ENCODE results near the gene SEC22A. TPM values are rescaled to one million over a fixed set of nuclear protein-coding genes. Genes with fewer than 3 reads are reported as not detected.
"Not testable (repeated sequence)": the region's sequence is repeated elsewhere in the genome, so short reads cannot be mapped to it uniquely, and the experiment has no call there.

SEC22A gene
- total and polyA plus RNA-seq, 5 experiments from 2014 or later: 6.7 to 19.8 (median 12.7) TPM

GRCh38 chr3:123194552-123194951 is 7.2 kb upstream of the SEC22A start:
- H3K9me3 Mint-ChIP-seq: peaks cover 0 to 14% (median 9%) of the 10 kb centered on the region in 9 donors
- no peak overlapping the region for H3K27ac Mint-ChIP-seq
- POLR2A ChIA-PET: no interaction called here
- ATAC-seq (peak in 1 of 2 donors; percentile 43), DNase-seq (no peak)
- H3K27me3 Mint-ChIP-seq: peaks cover 0 to 5% (median 2%) of the 10 kb centered on the region in 5 donors
- H3K4me1 Mint-ChIP-seq: no peaks in the 10 kb centered on the region
- no peak overlapping the region for H3K4me3 Mint-ChIP-seq
- H3K36me3 Mint-ChIP-seq: peaks cover 0 to 9% (median 3%) of the 10 kb centered on the region in 3 donors

GRCh38 chr3:123198372-123198771 is 3.4 kb upstream of the SEC22A start:
- no peak for ATAC-seq
- POLR2A ChIA-PET: no interaction called here

GRCh38 chr3:123201223-123201556 is 553 bp upstream of the SEC22A start:
- Mint-ChIP-seq H3K4me3 (peak overlapping the region; percentile 87 to 95 (median 92)), H3K9me3 (peaks cover 0 to 23% (median 11%) of the 10 kb centered on the region in 9 donors), H3K27ac (peak overlapping the region; percentile 97 to 100 (median 99)), H3K27me3 (peaks cover 0 to 5% (median 0%) of the 10 kb centered on the region in 5 donors), H3K4me1 (peaks cover 6 to 30% (median 23%) of the 10 kb centered on the region in 4 donors), H3K36me3 (peaks cover 2 to 9% (median 6%) of the 10 kb centered on the region in 3 donors)
- DNase-seq: no peak
- POLR2A ChIA-PET: interaction anchor here (0.7 to 1.9 kb wide), 7 partner anchors 10 to 817 kb away, joined by 3 to 8 read pairs (median 6); partner anchors contain the start of genes FAM162A, HACD2, HSPBAP1 and PDIA5
- no peak for ATAC-seq

More at GRCh38 chr3:123198372-123198771, 3.4 kb upstream of the SEC22A start:
- Mint-ChIP-seq H3K4me1 (peaks cover 6 to 26% (median 17%) of the 10 kb centered on the region in 4 donors), H3K36me3 (peaks cover 0 to 9% (median 6%) of the 10 kb centered on the region in 3 donors), H3K4me3 (no peak overlapping the region), H3K9me3 (peaks cover 0 to 23% (median 11%) of the 10 kb centered on the region in 9 donors), H3K27me3 (peaks cover 0 to 7% (median 2%) of the 10 kb centered on the region in 5 donors), H3K27ac (no peak overlapping the region)
- DNase-seq: no peak

- DNase-seq (no peak), ATAC-seq (no peak)
- Mint-ChIP-seq H3K4me1 (peaks cover 6 to 32% (median 25%) of the 10 kb centered on the region in 4 donors), H3K9me3 (peaks cover 0 to 23% (median 8%) of the 10 kb centered on the region in 9 donors), H3K36me3 (peaks cover 3 to 9% (median 9%) of the 10 kb centered on the region in 3 donors), H3K27ac (peak overlapping the region; percentile 97 to 100 (median 99)), H3K27me3 (peaks cover 0 to 4% (median 0%) of the 10 kb centered on the region in 5 donors), H3K4me3 (peak overlapping the region; percentile 87 to 95 (median 92))
- POLR2A ChIA-PET: interaction anchor here (1.4 to 1.9 kb wide), 4 partner anchors 9 to 818 kb away, joined by 6 to 8 read pairs (median 7); partner anchors contain the start of genes FAM162A, HACD2 and PDIA5
Measured at GRCh38 chr3:123202451-123202850, 708 bp downstream of the SEC22A start.

DNA sequence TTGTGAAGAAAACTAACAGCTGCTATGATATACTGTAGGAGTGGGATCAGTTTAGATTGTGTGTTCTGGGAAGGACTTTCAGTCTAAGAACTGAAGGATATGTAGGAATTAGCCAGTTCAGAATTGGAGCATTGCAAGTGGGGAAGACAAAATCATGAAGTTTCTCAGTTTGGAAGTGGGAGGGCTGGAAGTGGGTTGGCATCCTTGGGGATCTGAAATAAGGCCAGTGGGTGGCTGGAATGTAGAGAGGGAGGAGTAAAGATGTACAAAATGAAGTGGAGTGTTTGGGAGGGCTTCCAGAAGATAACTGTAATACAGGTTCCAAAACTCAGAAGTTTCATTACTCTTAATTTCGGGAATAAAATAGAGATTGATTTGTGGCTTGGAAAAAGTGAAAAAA is 17.2 kb downstream of the SEC22A start:
- H3K9me3 Mint-ChIP-seq: no peaks in the 10 kb centered on the region
- no peak overlapping the region for H3K4me3 Mint-ChIP-seq
- H3K36me3 Mint-ChIP-seq: peaks cover 0 to 56% (median 10%) of the 10 kb centered on the region in 3 donors
- ATAC-seq: no peak
- no peak for DNase-seq
- peak overlapping the region in 1 of 10 donors; percentile 11 for H3K27ac Mint-ChIP-seq
- POLR2A ChIA-PET: no interaction called here
- H3K4me1 Mint-ChIP-seq: peaks cover 6 to 36% (median 14%) of the 10 kb centered on the region in 4 donors
- H3K27me3 Mint-ChIP-seq: no peaks in the 10 kb centered on the region

DNA sequence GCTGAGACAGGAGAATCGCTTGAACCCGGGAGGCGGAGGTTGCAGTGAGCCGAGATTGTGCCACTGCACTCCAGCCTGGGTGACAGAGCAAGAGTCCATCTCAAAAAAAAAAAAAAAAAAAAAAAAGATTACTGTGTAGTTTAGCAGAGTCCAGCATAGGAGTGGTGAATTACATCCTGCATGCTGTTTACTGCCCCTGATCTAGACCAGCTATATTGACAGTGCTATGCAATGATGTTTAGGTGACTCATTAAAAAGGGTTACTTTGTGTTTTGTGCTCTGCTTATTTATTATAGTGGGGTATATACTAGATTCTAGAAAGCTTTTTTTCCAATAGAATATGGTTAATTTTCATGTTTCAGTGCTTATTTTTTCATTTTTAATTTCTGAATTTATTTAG is 19.6 kb downstream of the SEC22A start:
- ATAC-seq, H3K27ac Mint-ChIP-seq, H3K27me3 Mint-ChIP-seq, H3K9me3 Mint-ChIP-seq, H3K4me3 Mint-ChIP-seq, POLR2A ChIA-PET, DNase-seq: not testable (repeated sequence)
- peaks cover 7 to 56% (median 19%) of the 10 kb centered on the region in 3 donors for H3K36me3 Mint-ChIP-seq
- peaks cover 6 to 19% (median 11%) of the 10 kb centered on the region in 4 donors for H3K4me1 Mint-ChIP-seq

- Mint-ChIP-seq H3K4me3 (no peak overlapping the region), H3K4me1 (peaks cover 0 to 6% (median 4%) of the 10 kb centered on the region in 4 donors), H3K27ac (no peak overlapping the region), H3K27me3 (no peaks in the 10 kb centered on the region), H3K36me3 (peaks cover 27 to 61% (median 44%) of the 10 kb centered on the region in 3 donors), H3K9me3 (peaks cover 0 to 23% (median 14%) of the 10 kb centered on the region in 9 donors)
- no peak for ATAC-seq
- no peak for DNase-seq
- POLR2A ChIA-PET: no interaction called here
Measured at GRCh38 chr3:123225016-123225415, 23.3 kb downstream of the SEC22A start.

DNA sequence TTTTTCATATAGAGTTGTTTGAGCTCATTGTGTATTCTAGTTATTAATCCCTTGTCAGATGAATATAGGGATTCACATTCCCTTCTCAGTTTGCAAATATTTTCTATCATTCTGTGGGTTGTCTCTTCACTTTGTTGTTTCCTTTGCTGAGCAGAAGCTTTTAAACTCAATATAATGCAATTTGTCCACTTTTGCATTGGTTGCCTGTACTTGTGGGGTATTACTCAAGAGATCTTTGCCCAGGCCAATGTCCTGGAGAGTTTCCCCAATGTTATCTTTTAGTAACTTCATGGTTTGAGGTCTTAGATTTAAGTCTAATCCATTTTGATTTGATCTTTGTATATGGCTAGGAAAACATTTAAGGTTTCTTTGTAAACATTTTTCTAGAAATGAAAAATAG is 24.8 kb downstream of the SEC22A start:
- POLR2A ChIA-PET: no interaction called here
- Mint-ChIP-seq H3K27ac (no peak overlapping the region), H3K9me3 (peaks cover 0 to 25% (median 15%) of the 10 kb centered on the region in 9 donors), H3K36me3 (peaks cover 29 to 74% (median 56%) of the 10 kb centered on the region in 3 donors), H3K4me3 (no peak overlapping the region), H3K27me3 (no peaks in the 10 kb centered on the region), H3K4me1 (peaks cover 0 to 6% (median 4%) of the 10 kb centered on the region in 4 donors)
- ATAC-seq (no peak), DNase-seq (no peak)

GRCh38 chr3:123229145-123229544 is 27.4 kb downstream of the SEC22A start:
- Mint-ChIP-seq H3K9me3 (peaks cover 0 to 25% (median 15%) of the 10 kb centered on the region in 9 donors), H3K27me3 (no peaks in the 10 kb centered on the region), H3K4me1 (peaks cover 0 to 2% (median 0%) of the 10 kb centered on the region in 4 donors), H3K36me3 (peaks cover 29 to 70% (median 61%) of the 10 kb centered on the region in 3 donors), H3K27ac (no peak overlapping the region), H3K4me3 (no peak overlapping the region)
- ATAC-seq (no peak), DNase-seq (peak in 2 of 10 donors; percentile 0 to 2)
- POLR2A ChIA-PET: no interaction called here

- H3K4me3 Mint-ChIP-seq: no peak overlapping the region
- H3K9me3 Mint-ChIP-seq: no peaks in the 10 kb centered on the region
- POLR2A ChIA-PET: no interaction called here
- H3K4me1 Mint-ChIP-seq: peaks cover 9 to 22% (median 13%) of the 10 kb centered on the region in 4 donors
- no peaks in the 10 kb centered on the region for H3K27me3 Mint-ChIP-seq
- H3K36me3 Mint-ChIP-seq: peaks cover 7 to 52% (median 43%) of the 10 kb centered on the region in 3 donors
- DNase-seq (no peak), ATAC-seq (no peak)
- no peak overlapping the region for H3K27ac Mint-ChIP-seq
Measured at GRCh38 chr3:123236902-123237301, 35.2 kb downstream of the SEC22A start.

DNA sequence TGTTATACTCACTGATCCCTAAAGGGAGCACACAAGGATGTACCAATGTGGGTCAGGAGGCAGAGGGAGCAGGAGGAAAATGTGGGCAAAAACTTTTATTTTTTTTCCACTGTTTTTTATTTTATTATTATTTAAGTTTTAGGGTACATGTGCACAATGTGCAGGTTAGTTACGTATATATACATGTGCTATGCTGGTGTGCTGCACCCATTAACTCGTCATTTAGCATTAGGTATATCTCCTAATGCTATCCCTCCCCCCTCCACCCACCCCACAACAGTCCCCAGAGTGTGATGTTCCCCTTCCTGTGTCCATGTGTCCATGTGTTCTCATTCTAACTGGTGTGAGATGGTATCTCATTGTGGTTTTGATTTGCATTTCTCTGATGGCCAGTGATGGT is 37.4 kb downstream of the SEC22A start:
- H3K27me3 Mint-ChIP-seq, H3K4me3 Mint-ChIP-seq, H3K9me3 Mint-ChIP-seq, DNase-seq, ATAC-seq, POLR2A ChIA-PET: not testable (repeated sequence)
- H3K27ac Mint-ChIP-seq: peak overlapping the region in 2 of 10 donors; percentile 31 to 63
- H3K36me3 Mint-ChIP-seq: peaks cover 7 to 47% (median 31%) of the 10 kb centered on the region in 3 donors
- H3K4me1 Mint-ChIP-seq: peaks cover 18 to 34% (median 25%) of the 10 kb centered on the region in 4 donors

DNA sequence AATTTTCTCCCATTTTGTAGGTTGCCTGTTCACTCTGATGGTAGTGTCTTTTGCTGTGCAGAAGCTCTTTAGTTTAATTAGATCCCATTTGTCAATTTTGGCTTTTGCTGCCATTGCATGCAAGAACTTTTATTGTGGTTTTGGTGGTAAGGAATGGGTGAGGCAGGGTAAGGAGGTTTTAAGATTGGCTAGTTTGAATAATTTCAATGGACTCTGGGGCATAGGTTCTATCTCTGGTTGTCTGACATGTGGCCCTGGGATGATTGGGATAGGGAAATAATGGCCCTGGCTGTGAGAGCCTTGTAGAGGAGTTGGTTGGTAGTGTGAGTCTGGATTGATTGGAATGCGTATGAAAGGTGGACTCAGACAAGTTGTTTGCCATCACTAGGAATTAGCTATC is 38.0 kb downstream of the SEC22A start:
- Mint-ChIP-seq H3K27ac (peak overlapping the region in 6 of 10 donors; percentile 1 to 85 (median 42)), H3K27me3 (no peaks in the 10 kb centered on the region), H3K36me3 (peaks cover 7 to 48% (median 32%) of the 10 kb centered on the region in 3 donors), H3K9me3 (no peaks in the 10 kb centered on the region), H3K4me3 (no peak overlapping the region), H3K4me1 (peaks cover 18 to 37% (median 31%) of the 10 kb centered on the region in 4 donors)
- ATAC-seq: no peak
- DNase-seq: no peak
- POLR2A ChIA-PET: no interaction called here

DNA sequence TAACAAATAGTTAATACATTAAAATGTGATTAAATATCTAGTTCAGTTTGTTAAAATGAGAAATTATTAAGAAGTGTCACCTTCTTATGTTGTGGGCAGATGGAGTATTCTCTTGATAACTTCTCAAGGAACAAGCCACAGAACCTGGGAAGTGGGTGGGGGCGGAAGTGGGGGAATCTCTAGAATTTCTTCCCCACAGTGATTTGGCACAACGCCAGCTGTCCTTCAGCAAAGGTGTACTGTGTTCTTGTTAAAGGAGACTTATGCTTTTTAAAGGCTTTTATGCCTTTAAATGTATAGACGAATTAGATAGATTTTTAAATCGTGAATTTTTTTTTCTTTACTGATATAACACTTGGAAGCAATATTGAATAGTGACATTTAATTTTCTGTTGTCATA is 42.4 kb downstream of the SEC22A start:
- POLR2A ChIA-PET: interaction anchor here (0.7 kb wide), 1 partner anchor 12 kb away, joined by 4 read pairs; no protein-coding TSS in a partner anchor
- peaks cover 25 to 66% (median 49%) of the 10 kb centered on the region in 3 donors for H3K36me3 Mint-ChIP-seq

More for the DNA sequence above, 42.4 kb downstream of the SEC22A start:
- ATAC-seq (peak in 1 of 2 donors; percentile 20), DNase-seq (peak in 9 of 10 donors; percentile 5 to 63 (median 24))
- H3K27me3 Mint-ChIP-seq: no peaks in the 10 kb centered on the region
- peak overlapping the region in 2 of 10 donors; percentile 16 to 37 for H3K27ac Mint-ChIP-seq
- H3K4me3 Mint-ChIP-seq: no peak overlapping the region
- H3K9me3 Mint-ChIP-seq: no peaks in the 10 kb centered on the region
- peaks cover 14 to 33% (median 28%) of the 10 kb centered on the region in 4 donors for H3K4me1 Mint-ChIP-seq
